Prostate gland (tissue), 2 donors: Measurements from ENCODE around the gene LMX1B. TPM values are rescaled to one million over a fixed set of nuclear protein-coding genes. Genes with fewer than 3 reads are reported as not detected.

ENCODE experiments used
- DNase-seq: peaks from one replicate; pipeline ENCODE4 v3.0.0-alpha.2; 2019; ENCODE audit warnings: low spot score
- H3K27ac ChIP-seq, 2 donors: fragments of 200-600 bp; sonication (generic); 2 replicates each; pipeline ENCODE4 v1.5.1; 2017 to 2019
- H3K27me3 ChIP-seq: fragments of 200-600 bp; sonication (generic); replicated peaks from 2 replicates; pipeline ENCODE4 v1.5.1; 2019; ENCODE audit not compliant: insufficient read depth
- H3K36me3 ChIP-seq, 2 donors: fragments of 200-600 bp; sonication (generic); 1 replicate in 1 of 2; 2 replicates in 1 of 2; pipeline versions ENCODE4 v1.5.1 to v1.8.1; 2017 to 2019
- H3K4me1 ChIP-seq: fragments of 200-600 bp; sonication (generic); replicated peaks from 2 replicates; pipeline ENCODE4 v1.5.1; 2019
- H3K4me3 ChIP-seq, 2 donors: fragments of 200-600 bp; sonication (generic); 2 replicates each; pipeline ENCODE4 v1.5.1; 2017 to 2019
- H3K9me3 ChIP-seq: fragments of 200-600 bp; sonication (generic); 2 replicates; pipeline ENCODE4 v1.5.1; 2017
- POLR2A ChIP-seq: fragments of 450-650 bp; IDR thresholded peaks from one replicate; pipeline ENCODE4 v1.6.1; 2016; ENCODE audit warnings: antibody characterized with exemption, mild to moderate bottlenecking
- POLR2AphosphoS5 ChIP-seq: sonication (generic); formaldehyde crosslinking; IDR thresholded peaks from one replicate; pipeline ENCODE4 v1.6.1; 2017; ENCODE audit warnings: antibody characterized with exemption
- WGBS: methylation state at CpG from one replicate; pipeline ENCODE4 v1.1.5; 2018; 5-methylcytosine and 5-hydroxymethylcytosine counted together
- intact Hi-C: fragments of 100-400 bp; cut with DNase I; formaldehyde crosslinking; loops from one replicate; pipeline ENCODE4 v1.14.2; 2022
- total RNA-seq, 2 donors: library from RNA; depleted of rRNA; stranded (reverse); fragments of >200 nt; gene quantifications; one replicate each; pipeline ENCODE4 v1.1.0, GENCODE V29; 2016
- TF ChIP-seq, protein P1 (sequence below), 4 experiments: fragments of 200-600 bp in 2 of 4; fragments of 450-650 bp in 2 of 4; sonication (generic) in 2 of 4; IDR thresholded peaks; 1 replicate in 3 of 4; 2 replicates in 1 of 4; pipeline ENCODE4 v1.5.1; 2016 to 2019; ENCODE audit warnings: antibody characterized with exemption in 4 of 4, mild to moderate bottlenecking in 2 of 4, moderate library complexity in 2 of 4

The LMX1B gene
- total RNA-seq, 2 donors from 2014 or later, result 0.18 to 2.1 TPM

DNA sequence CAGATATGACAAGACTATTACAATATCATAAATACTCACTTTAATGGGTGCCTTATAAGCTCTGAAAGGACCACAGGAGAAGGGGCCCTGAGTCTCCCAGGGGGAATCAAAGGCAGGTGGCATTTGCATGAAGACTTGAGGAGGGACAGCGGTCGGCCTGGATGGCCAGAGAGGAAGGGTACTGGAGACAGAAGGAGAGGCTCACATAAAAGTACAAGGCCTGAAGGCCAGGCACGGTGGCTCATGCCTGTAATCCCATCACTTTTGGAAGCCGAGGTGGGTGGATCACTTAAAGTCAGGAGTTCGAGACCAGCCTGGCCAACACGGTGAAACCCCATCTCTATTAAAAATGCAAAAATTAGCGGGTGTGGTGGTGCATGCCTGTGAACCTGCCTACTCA, 29.1 kb upstream of the LMX1B start:
- 94% methylated on average over 7 of the region's 7 CpGs for WGBS
- no peak for TF ChIP-seq POLR2AphosphoS5
- TF ChIP-seq POLR2A, result no peak
- TF ChIP-seq, protein P1, sequence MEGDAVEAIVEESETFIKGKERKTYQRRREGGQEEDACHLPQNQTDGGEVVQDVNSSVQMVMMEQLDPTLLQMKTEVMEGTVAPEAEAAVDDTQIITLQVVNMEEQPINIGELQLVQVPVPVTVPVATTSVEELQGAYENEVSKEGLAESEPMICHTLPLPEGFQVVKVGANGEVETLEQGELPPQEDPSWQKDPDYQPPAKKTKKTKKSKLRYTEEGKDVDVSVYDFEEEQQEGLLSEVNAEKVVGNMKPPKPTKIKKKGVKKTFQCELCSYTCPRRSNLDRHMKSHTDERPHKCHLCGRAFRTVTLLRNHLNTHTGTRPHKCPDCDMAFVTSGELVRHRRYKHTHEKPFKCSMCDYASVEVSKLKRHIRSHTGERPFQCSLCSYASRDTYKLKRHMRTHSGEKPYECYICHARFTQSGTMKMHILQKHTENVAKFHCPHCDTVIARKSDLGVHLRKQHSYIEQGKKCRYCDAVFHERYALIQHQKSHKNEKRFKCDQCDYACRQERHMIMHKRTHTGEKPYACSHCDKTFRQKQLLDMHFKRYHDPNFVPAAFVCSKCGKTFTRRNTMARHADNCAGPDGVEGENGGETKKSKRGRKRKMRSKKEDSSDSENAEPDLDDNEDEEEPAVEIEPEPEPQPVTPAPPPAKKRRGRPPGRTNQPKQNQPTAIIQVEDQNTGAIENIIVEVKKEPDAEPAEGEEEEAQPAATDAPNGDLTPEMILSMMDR (IDR thresholded peaks at IDR 0.05), result no peak
- intact Hi-C loops, result no loop called here
- H3K9me3 ChIP-seq, result no peaks in the 10 kb centered on the region
- no peak for DNase-seq
- no peak overlapping the region for H3K4me3 ChIP-seq
- H3K27ac ChIP-seq, result no peak overlapping the region
- H3K4me1 ChIP-seq, result no peaks in the 10 kb centered on the region
- no peaks in the 10 kb centered on the region for H3K27me3 ChIP-seq
- H3K36me3 ChIP-seq, result no peaks in the 10 kb centered on the region

DNA sequence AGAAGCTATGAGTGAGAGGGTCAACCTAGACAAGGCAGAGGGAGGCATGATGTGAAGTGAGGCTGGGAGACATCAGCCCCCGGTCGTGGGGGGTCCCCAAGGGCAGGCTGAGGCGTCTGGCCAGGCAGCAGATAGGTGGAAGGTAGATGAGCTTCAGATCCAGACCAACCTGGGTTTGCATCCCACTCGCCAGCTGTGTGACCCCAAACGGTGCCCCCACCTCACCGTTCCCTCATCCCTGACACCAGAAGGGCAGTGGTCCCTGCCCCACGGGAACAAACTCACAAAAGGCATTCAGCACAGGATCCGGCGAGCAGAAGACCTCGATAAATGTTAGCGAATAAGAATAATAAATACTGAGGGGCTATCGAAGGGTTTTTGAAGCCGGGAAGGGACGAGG, 27.5 kb upstream of the LMX1B start:
- Histone ChIP-seq H3K27ac (no peak overlapping the region), H3K4me3 (no peak overlapping the region), H3K36me3 (no peaks in the 10 kb centered on the region), H3K27me3 (no peaks in the 10 kb centered on the region), H3K9me3 (no peaks in the 10 kb centered on the region), H3K4me1 (no peaks in the 10 kb centered on the region)
- intact Hi-C loops, result no loop called here
- TF ChIP-seq POLR2AphosphoS5, result no peak
- no peak for TF ChIP-seq POLR2A
- TF ChIP-seq, protein P1 (IDR thresholded peaks at IDR 0.05), result no peak
- no peak for DNase-seq
- 93% methylated on average over 14 of the region's 14 CpGs for WGBS

DNA sequence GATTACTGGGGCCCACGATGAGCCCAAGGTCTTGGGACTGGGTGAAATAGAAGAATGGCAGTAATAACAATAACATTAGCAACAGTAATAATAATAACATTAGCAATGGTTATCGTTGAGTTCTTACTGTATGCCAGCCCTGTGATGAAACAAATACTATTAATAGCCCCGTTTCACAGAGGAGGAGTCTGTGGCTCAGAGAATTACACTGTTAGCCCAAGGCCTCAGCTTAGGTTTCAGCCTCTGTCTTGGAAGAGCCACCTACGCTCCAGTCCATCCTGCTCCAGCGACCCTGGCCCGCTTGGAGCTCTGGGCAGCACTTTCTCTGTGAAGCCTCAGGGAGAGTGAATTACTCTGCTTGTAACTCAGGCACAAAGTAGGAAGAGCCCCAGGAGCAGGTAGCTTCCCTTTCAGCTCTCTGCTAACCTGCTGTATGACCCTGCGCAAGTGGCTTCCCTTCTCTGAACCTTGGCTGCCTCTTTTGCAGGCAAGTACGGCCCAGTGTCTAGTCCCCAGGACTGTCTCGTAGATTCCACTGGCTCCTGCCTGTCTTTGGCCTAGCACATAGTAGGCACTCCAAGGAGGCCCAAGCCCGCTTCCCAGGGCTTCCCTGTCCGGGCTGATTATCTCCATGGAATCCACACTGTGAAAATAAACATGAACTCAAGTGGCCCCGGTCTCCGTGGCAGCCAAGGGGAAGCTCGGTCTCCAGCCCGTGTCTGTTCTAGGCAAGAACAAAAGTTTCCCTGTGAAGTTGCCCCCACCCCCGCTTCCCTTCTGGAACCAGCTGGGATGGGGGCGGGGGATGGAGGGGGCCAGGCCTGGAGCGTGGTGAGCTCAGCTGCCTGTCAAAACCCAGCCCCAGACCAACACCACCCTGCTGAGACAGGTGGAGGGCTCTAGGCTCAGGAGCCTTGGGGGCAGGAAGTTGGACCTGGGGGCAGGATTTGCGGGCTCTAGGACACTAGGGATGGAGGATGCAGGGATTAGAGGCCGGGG, 26.2 kb upstream of the LMX1B start:
- no peak for DNase-seq
- Histone ChIP-seq H3K27ac (no peak overlapping the region), H3K27me3 (no peaks in the 10 kb centered on the region)

DNA sequence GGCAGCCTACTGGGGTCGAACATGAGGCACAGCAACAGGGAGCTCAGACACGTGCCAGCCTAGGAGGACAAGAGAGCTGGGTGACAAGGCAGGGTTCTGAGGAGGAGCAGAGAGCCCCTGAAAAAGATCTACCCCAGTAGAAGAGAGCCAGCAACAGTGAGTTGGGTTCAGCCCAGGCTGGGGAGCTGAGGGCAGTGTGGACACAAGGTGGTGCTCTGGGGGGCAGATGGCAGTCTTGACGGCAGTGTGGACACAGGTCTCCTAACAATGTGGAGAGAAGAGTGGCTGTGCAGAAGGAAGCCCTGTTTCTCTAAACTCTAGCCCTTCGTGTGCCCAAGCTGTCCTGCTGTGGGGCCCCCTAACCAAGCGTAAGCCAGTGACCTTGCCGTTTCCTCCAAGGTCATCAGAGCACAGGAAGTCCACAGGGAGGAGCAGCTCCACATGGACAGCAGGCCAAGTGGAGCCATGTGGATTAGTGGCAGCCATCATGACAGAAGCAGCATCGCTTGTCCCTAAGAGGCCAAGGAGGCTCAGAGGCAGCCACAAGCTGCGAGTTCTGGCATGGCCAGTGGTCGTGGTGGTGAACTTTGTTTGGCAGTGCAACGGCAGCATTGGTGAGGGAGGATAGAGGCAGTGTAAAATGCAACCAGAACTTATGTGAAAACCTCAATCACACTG, 25.1 kb upstream of the LMX1B start:
- WGBS, result 81% methylated on average over 10 of the region's 10 CpGs
- no peaks in the 10 kb centered on the region for H3K9me3 ChIP-seq
- TF ChIP-seq, protein P1 (IDR thresholded peaks at IDR 0.05), result no peak
- TF ChIP-seq POLR2A (no peak), POLR2AphosphoS5 (no peak)
- no peak overlapping the region for H3K27ac ChIP-seq
- no peak overlapping the region for H3K4me3 ChIP-seq
- H3K36me3 ChIP-seq, result no peaks in the 10 kb centered on the region
- H3K4me1 ChIP-seq, result no peaks in the 10 kb centered on the region
- DNase-seq, result no peak
- no peaks in the 10 kb centered on the region for H3K27me3 ChIP-seq
- intact Hi-C loops, result no loop called here

More for the DNA sequence above, 26.2 kb upstream of the LMX1B start:
- intact Hi-C loops, result no loop called here
- 49% methylated on average over 20 of the region's 20 CpGs for WGBS
- TF ChIP-seq, protein P1 (IDR thresholded peaks at IDR 0.05), result no peak
- TF ChIP-seq POLR2AphosphoS5, result no peak
- no peak for TF ChIP-seq POLR2A
- H3K4me1 ChIP-seq, result no peaks in the 10 kb centered on the region
- H3K36me3 ChIP-seq, result no peaks in the 10 kb centered on the region
- no peak overlapping the region for H3K4me3 ChIP-seq
- H3K9me3 ChIP-seq, result no peaks in the 10 kb centered on the region
